Tibial nerve (tissue), 4 donors: ENCODE data around the gene ATP6V0E1. TPM values are rescaled to one million over a fixed set of nuclear protein-coding genes. Genes with fewer than 3 reads are reported as not detected.

Experiments
- DNase-seq, 2 donors: peaks; one replicate each; pipeline ENCODE4 v3.0.0-alpha.2; 2019; ENCODE audit warnings: low spot score in 2 of 2
- H3K27ac ChIP-seq, 4 donors: fragments of 200-600 bp; sonication (generic) in 3 of 4; one replicate each; pipeline ENCODE4 v1.5.1; 2017 to 2019; ENCODE audit warnings: mild to moderate bottlenecking in 1 of 4
- H3K27me3 ChIP-seq, 2 donors: fragments of 200-600 bp; sonication (generic) in 1 of 2; one replicate each; pipeline versions ENCODE4 v1.5.1 to v1.6.0; 2017 to 2019
- H3K36me3 ChIP-seq, 3 donors: fragments of 200-600 bp; sonication (generic); one replicate each; pipeline ENCODE4 v1.5.1; 2018 to 2019
- H3K4me1 ChIP-seq, 4 donors: fragments of 200-600 bp; sonication (generic) in 3 of 4; one replicate each; pipeline ENCODE4 v1.5.1; 2017 to 2019
- H3K4me3 ChIP-seq, 4 donors: fragments of 200-600 bp; sonication (generic) in 3 of 4; one replicate each; pipeline ENCODE4 v1.5.1; 2017 to 2019; ENCODE audit warnings: mild to moderate bottlenecking in 1 of 4, moderate library complexity in 1 of 4
- H3K9me3 ChIP-seq, 4 donors: fragments of 200-600 bp; sonication (generic) in 3 of 4; one replicate each; pipeline ENCODE4 v1.5.1; 2017 to 2019
- EP300 ChIP-seq, 2 donors: sonication (generic); formaldehyde crosslinking; IDR thresholded peaks; one replicate each; pipeline ENCODE4 v1.6.1; 2017; ENCODE audit warnings: antibody characterized with exemption in 2 of 2, mild to moderate bottlenecking in 1 of 2
- POLR2A ChIP-seq, 2 donors: fragments of 450-650 bp; IDR thresholded peaks; one replicate each; pipeline ENCODE4 v1.6.1; 2017; ENCODE audit warnings: antibody characterized with exemption in 2 of 2, mild to moderate bottlenecking in 2 of 2, moderate library complexity in 2 of 2
- WGBS, 2 donors: methylation state at CpG; one replicate each; pipeline ENCODE4 v1.1.5; 2018; 5-methylcytosine and 5-hydroxymethylcytosine counted together
- total RNA-seq, 4 donors: library from RNA; depleted of rRNA; stranded (reverse); fragments of >200 nt; gene quantifications; one replicate each; pipeline ENCODE4 v1.1.0, GENCODE V29; 2016
- TF ChIP-seq, protein P1 (sequence below), 5 experiments: fragments of 200-600 bp in 3 of 5; fragments of 450-650 bp in 2 of 5; sonication (generic) in 3 of 5; IDR thresholded peaks; one replicate each; pipeline ENCODE4 v1.5.1; 2016 to 2019; ENCODE audit warnings: antibody characterized with exemption in 5 of 5, mild to moderate bottlenecking in 3 of 5, moderate library complexity in 2 of 5

Gene ATP6V0E1
- total RNA-seq, 4 donors from 2014 or later: 88.8 to 121 (median 92.0) TPM

DNA sequence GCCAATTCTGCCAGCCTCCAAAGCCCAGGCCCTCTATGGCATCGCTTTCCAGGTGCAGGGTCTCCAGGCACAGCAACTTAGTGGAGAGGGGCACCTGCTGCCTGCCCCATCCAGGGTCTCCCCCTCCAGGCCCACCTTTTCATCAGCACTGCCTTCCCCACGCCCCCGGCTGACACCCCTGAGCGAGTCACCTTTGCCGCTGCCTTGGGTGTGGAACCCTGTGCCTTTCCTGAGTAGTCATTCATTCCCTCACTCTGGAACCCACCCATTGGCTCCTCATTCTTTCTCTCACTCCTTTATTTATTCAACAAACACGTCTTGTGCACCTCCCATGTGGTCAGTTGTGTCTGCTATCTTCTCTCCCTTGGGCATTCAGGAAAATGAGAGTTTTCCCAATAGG, 38.8 kb upstream of the ATP6V0E1 start:
- no peaks in the 10 kb centered on the region for H3K9me3 ChIP-seq
- H3K4me3 ChIP-seq: no peak overlapping the region
- TF ChIP-seq, protein P1, sequence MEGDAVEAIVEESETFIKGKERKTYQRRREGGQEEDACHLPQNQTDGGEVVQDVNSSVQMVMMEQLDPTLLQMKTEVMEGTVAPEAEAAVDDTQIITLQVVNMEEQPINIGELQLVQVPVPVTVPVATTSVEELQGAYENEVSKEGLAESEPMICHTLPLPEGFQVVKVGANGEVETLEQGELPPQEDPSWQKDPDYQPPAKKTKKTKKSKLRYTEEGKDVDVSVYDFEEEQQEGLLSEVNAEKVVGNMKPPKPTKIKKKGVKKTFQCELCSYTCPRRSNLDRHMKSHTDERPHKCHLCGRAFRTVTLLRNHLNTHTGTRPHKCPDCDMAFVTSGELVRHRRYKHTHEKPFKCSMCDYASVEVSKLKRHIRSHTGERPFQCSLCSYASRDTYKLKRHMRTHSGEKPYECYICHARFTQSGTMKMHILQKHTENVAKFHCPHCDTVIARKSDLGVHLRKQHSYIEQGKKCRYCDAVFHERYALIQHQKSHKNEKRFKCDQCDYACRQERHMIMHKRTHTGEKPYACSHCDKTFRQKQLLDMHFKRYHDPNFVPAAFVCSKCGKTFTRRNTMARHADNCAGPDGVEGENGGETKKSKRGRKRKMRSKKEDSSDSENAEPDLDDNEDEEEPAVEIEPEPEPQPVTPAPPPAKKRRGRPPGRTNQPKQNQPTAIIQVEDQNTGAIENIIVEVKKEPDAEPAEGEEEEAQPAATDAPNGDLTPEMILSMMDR (IDR thresholded peaks at IDR 0.05): no peak
- TF ChIP-seq POLR2A (IDR thresholded peaks at IDR 0.05) (no peak), EP300 (IDR thresholded peaks at IDR 0.05) (no peak)
- H3K4me1 ChIP-seq: no peaks in the 10 kb centered on the region
- H3K27me3 ChIP-seq: no peaks in the 10 kb centered on the region
- no peak overlapping the region for H3K27ac ChIP-seq
- no peak for DNase-seq
- peaks cover 0 to 88% (median 4%) of the 10 kb centered on the region in 3 donors for H3K36me3 ChIP-seq
- 86 to 90% methylated on average over 6 of the region's 6 CpGs for WGBS, 2 donors

DNA sequence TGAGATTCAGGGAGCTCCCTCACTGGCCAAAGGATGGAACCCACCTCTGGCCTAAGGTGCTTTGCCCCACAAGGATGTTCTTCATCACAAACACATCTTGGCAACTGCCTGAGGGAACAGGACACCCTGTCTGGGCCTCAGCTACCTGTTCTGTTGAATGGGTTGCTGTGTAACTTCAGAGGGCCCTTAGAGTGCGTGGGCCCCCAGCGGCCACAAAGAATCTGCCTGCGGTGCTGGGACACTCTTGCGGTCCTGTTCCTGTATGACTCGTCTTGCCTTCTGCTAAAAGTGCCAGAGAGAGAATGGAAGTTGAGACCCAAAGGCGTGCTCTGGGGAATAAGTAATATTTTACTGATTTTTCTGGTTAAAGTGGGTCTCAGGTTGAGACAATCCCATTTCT, 38.4 kb upstream of the ATP6V0E1 start:
- Histone ChIP-seq H3K9me3 (no peaks in the 10 kb centered on the region), H3K27ac (no peak overlapping the region), H3K36me3 (peaks cover 0 to 88% (median 4%) of the 10 kb centered on the region in 3 donors), H3K4me1 (no peaks in the 10 kb centered on the region), H3K27me3 (no peaks in the 10 kb centered on the region), H3K4me3 (no peak overlapping the region)
- no peak for DNase-seq
- TF ChIP-seq, protein P1 (IDR thresholded peaks at IDR 0.05): no peak
- TF ChIP-seq EP300 (IDR thresholded peaks at IDR 0.05) (no peak), POLR2A (IDR thresholded peaks at IDR 0.05) (no peak)
- WGBS, 2 donors: 87 to 94% methylated on average over 6 of the region's 6 CpGs

DNA sequence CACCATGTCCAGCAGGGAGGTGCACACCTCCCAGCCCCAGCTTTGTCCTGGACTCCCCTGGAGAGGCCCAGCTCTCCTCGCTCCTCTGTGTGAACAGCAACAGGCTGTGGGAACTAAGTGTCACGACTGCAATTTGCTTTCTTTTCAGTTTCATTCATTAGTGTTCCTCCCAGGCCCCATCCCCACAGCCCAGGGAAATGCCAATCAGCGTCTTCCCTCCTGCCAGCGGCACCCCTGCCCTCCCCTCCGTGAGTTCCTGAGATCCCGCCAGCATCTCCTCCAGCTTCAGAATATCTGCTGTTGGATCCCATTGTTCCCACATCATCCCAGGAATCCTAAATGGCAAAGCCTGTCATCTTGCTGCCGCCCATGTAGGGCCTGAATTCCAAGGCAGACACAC, 37.4 kb upstream of the ATP6V0E1 start:
- Histone ChIP-seq H3K36me3 (peaks cover 0 to 92% (median 11%) of the 10 kb centered on the region in 3 donors), H3K27me3 (no peaks in the 10 kb centered on the region), H3K27ac (no peak overlapping the region), H3K9me3 (no peaks in the 10 kb centered on the region), H3K4me3 (no peak overlapping the region), H3K4me1 (no peaks in the 10 kb centered on the region)
- WGBS, 2 donors: 84 to 88% methylated on average over 7 of the region's 7 CpGs
- TF ChIP-seq EP300 (IDR thresholded peaks at IDR 0.05): no peak
- TF ChIP-seq, protein P1 (IDR thresholded peaks at IDR 0.05): no peak
- no peak for TF ChIP-seq POLR2A (IDR thresholded peaks at IDR 0.05)
- DNase-seq: no peak

GRCh38 chr5:172949426-172949825, 34.1 kb upstream of the ATP6V0E1 start:
- no peak overlapping the region for H3K4me3 ChIP-seq
- DNase-seq: no peak
- H3K27ac ChIP-seq: no peak overlapping the region
- no peaks in the 10 kb centered on the region for H3K27me3 ChIP-seq
- H3K36me3 ChIP-seq: peaks cover 0 to 71% (median 12%) of the 10 kb centered on the region in 3 donors
- no peaks in the 10 kb centered on the region for H3K9me3 ChIP-seq
- TF ChIP-seq POLR2A (IDR thresholded peaks at IDR 0.05) (no peak), EP300 (IDR thresholded peaks at IDR 0.05) (no peak)
- TF ChIP-seq, protein P1 (IDR thresholded peaks at IDR 0.05): no peak
- no peaks in the 10 kb centered on the region for H3K4me1 ChIP-seq
- 87 to 94% methylated on average over 3 of the region's 3 CpGs for whole genome bisulfite sequencing, 2 donors

DNA sequence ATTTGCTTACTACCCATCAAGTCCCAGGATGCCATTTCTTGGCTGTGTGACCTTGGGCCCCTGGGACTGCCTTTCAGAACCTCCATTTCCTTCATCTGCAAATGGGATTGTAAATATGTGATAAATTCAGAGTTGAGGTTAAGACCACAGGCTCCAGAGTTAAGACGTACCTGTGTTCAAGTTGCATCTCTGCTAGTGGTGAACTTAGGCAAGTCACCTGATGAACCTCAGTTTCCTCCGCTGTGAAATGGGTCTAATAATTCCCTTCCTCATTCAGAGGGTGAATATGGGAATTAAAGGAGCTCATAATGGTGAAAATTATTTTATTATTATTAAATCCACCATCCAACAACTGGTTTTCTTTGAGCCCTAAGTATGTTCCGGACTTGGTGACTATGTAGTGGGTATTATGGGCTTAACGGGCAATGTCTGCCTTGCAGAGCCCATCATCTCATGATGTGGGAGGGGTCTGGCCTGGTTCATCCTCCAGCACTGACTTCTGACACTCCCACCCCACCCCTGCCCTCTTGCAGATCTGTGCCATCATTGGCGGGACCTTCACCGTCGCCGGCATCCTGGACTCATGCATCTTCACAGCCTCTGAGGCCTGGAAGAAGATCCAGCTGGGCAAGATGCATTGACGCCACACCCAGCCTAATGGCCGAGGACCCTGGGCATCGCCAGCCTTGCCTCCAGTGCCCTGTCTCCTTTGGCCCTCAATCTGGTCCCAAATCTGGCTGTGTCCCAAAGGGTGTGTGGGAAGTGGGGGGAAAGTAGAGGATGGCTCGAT, 33.2 kb upstream of the ATP6V0E1 start:
- DNase-seq: no peak
- TF ChIP-seq POLR2A (IDR thresholded peaks at IDR 0.05) (no peak), EP300 (IDR thresholded peaks at IDR 0.05) (no peak)
- TF ChIP-seq, protein P1 (IDR thresholded peaks at IDR 0.05): no peak
- H3K27ac ChIP-seq: no peak overlapping the region
- peaks cover 0 to 61% (median 12%) of the 10 kb centered on the region in 3 donors for H3K36me3 ChIP-seq
- no peaks in the 10 kb centered on the region for H3K4me1 ChIP-seq
- H3K27me3 ChIP-seq: no peaks in the 10 kb centered on the region
- WGBS, 2 donors: 92 to 95% methylated on average over 12 of the region's 12 CpGs
- no peaks in the 10 kb centered on the region for H3K9me3 ChIP-seq
- no peak overlapping the region for H3K4me3 ChIP-seq
